ENCODE results near the gene RCAN1. TPM values are rescaled to one million over a fixed set of nuclear protein-coding genes. Genes with fewer than 3 reads are reported as not detected.
"Not testable (repeated sequence)": the region's sequence is repeated elsewhere in the genome, so short reads cannot be mapped to it uniquely, and the experiment has no call there.

Gene RCAN1
- total and polyA plus RNA-seq, 2 of the 8 experiments (the other 6 are each of a cell fraction or from before 2014, with no cell fraction given), result 1.7 to 6.4 TPM

GRCh38 chr21:34498623-34499022, 116.3 kb downstream of the RCAN1 start (continued):
- no peak for TF ChIP-seq JUND (IDR thresholded peaks at IDR 0.05; ENCODE audit: low read length)

- DNase-seq (ENCODE audit: low read depth in 1 of 2, low spot score in 2 of 2); H3K4ac ChIP-seq (replicated peaks; ENCODE audit: insufficient read length, low read depth, low read length); CTCF ChIA-PET (ENCODE audit: partially characterized antibody); H3K18ac ChIP-seq (ENCODE audit: extremely low read depth, low read length); H3K56ac ChIP-seq (replicated peaks; ENCODE audit: insufficient read length, low read depth, low read length); H2BK15ac ChIP-seq (ENCODE audit: low read length); H2BK5ac ChIP-seq (ENCODE audit: low read depth, low read length); H4K91ac ChIP-seq (replicated peaks; ENCODE audit: insufficient read length, low read length); H3K36me3 ChIP-seq (ENCODE audit: control insufficient read depth in 2 of 4, insufficient read depth in 4 of 4, low read length in 3 of 4); H2AFZ ChIP-seq (ENCODE audit: low read length); H3K9ac ChIP-seq (replicated peaks in 1 of 4; ENCODE audit: extremely low read depth in 1 of 4, low read depth in 3 of 4, low read length in 3 of 4); H3K23ac ChIP-seq (ENCODE audit: insufficient read length); H2BK120ac ChIP-seq (replicated peaks; ENCODE audit: low read depth, low read length); H3K9me3 ChIP-seq (ENCODE audit: insufficient read depth in 2 of 2, low read depth in 1 of 2, low read length in 1 of 2); H4K8ac ChIP-seq (ENCODE audit: extremely low read depth, insufficient read depth, low read length); H3K27ac ChIP-seq (ENCODE audit: low read depth, low read length); H3K4me2 ChIP-seq (ENCODE audit: insufficient read depth in 1 of 2, low read depth in 2 of 2, low read length in 2 of 2); H3K4me1 ChIP-seq (replicated peaks in 1 of 4; ENCODE audit: control insufficient read depth in 3 of 4, insufficient read depth in 4 of 4, low read length in 3 of 4); H4K20me1 ChIP-seq (replicated peaks in 1 of 2; ENCODE audit: control insufficient read depth in 1 of 2, insufficient read depth in 2 of 2, low read length in 2 of 2); H3K27me3 ChIP-seq (replicated peaks in 1 of 4; ENCODE audit: control insufficient read depth in 3 of 4, extremely low read depth in 1 of 4, insufficient read depth in 3 of 4, low read length in 3 of 4); H4K5ac ChIP-seq (ENCODE audit: insufficient read length, low read depth, low read length); H3K79me2 ChIP-seq (ENCODE audit: control insufficient read depth in 1 of 2, insufficient read depth in 2 of 2, low read length in 2 of 2); H2AK5ac ChIP-seq (ENCODE audit: low read depth, low read length); POLR2A ChIA-PET (ENCODE audit: partially characterized antibody); H2BK12ac ChIP-seq (ENCODE audit: low read depth, low read length); H3K4me3 ChIP-seq (ENCODE audit: extremely low read depth in 1 of 4, insufficient read depth in 2 of 4, low read depth in 3 of 4, low read length in 4 of 4); H3K79me1 ChIP-seq (ENCODE audit: low read depth, low read length); H3K14ac ChIP-seq (ENCODE audit: insufficient read length); H2BK20ac ChIP-seq (ENCODE audit: low read length); H3K23me2 ChIP-seq (ENCODE audit: low read depth, low read length): not testable (repeated sequence)
- peak; percentile 32 for FAIRE-seq
- no CpG with 5 or more reads among the region's 5 CpGs for WGBS, 2 experiments (ENCODE audit: extremely low coverage in 1 of 2, insufficient coverage in 1 of 2, insufficient read length in 1 of 2, insufficient replicate concordance in 2 of 2, low coverage in 1 of 2, low lambda C conversion rate in 2 of 2, missing lambda C conversion rate in 1 of 2)
These were observed 131.1 kb downstream of the RCAN1 start for GRCh38 chr21:34483854-34484253.

GRCh38 chr21:34483435-34483834, 131.5 kb downstream of the RCAN1 start:
- H3K27me3 ChIP-seq (replicated peaks in 1 of 4; ENCODE audit: control insufficient read depth in 3 of 4, extremely low read depth in 1 of 4, insufficient read depth in 3 of 4, low read length in 3 of 4); POLR2A ChIA-PET (ENCODE audit: partially characterized antibody); H3K56ac ChIP-seq (replicated peaks; ENCODE audit: insufficient read length, low read depth, low read length); H4K8ac ChIP-seq (ENCODE audit: extremely low read depth, insufficient read depth, low read length); H4K5ac ChIP-seq (ENCODE audit: insufficient read length, low read depth, low read length); H3K36me3 ChIP-seq (ENCODE audit: control insufficient read depth in 2 of 4, insufficient read depth in 4 of 4, low read length in 3 of 4); H4K20me1 ChIP-seq (replicated peaks in 1 of 2; ENCODE audit: control insufficient read depth in 1 of 2, insufficient read depth in 2 of 2, low read length in 2 of 2); H3K4me1 ChIP-seq (replicated peaks in 1 of 4; ENCODE audit: control insufficient read depth in 3 of 4, insufficient read depth in 4 of 4, low read length in 3 of 4); H3K4me2 ChIP-seq (ENCODE audit: insufficient read depth in 1 of 2, low read depth in 2 of 2, low read length in 2 of 2); H3K27ac ChIP-seq (ENCODE audit: low read depth, low read length); H2BK12ac ChIP-seq (ENCODE audit: low read depth, low read length); FAIRE-seq; H3K23ac ChIP-seq (ENCODE audit: insufficient read length); H4K91ac ChIP-seq (replicated peaks; ENCODE audit: insufficient read length, low read length); H3K9ac ChIP-seq (replicated peaks in 1 of 4; ENCODE audit: extremely low read depth in 1 of 4, low read depth in 3 of 4, low read length in 3 of 4); H2BK20ac ChIP-seq (ENCODE audit: low read length); H3K23me2 ChIP-seq (ENCODE audit: low read depth, low read length); H3K18ac ChIP-seq (ENCODE audit: extremely low read depth, low read length); H2BK120ac ChIP-seq (replicated peaks; ENCODE audit: low read depth, low read length); H2BK5ac ChIP-seq (ENCODE audit: low read depth, low read length); CTCF ChIA-PET (ENCODE audit: partially characterized antibody); DNase-seq (ENCODE audit: low read depth in 1 of 2, low spot score in 2 of 2); H3K79me2 ChIP-seq (ENCODE audit: control insufficient read depth in 1 of 2, insufficient read depth in 2 of 2, low read length in 2 of 2); H3K79me1 ChIP-seq (ENCODE audit: low read depth, low read length); H2AK5ac ChIP-seq (ENCODE audit: low read depth, low read length); H3K14ac ChIP-seq (ENCODE audit: insufficient read length); H3K4ac ChIP-seq (replicated peaks; ENCODE audit: insufficient read length, low read depth, low read length); H3K9me3 ChIP-seq (ENCODE audit: insufficient read depth in 2 of 2, low read depth in 1 of 2, low read length in 1 of 2); H2AFZ ChIP-seq (ENCODE audit: low read length); H2BK15ac ChIP-seq (ENCODE audit: low read length); H3K4me3 ChIP-seq (ENCODE audit: extremely low read depth in 1 of 4, insufficient read depth in 2 of 4, low read depth in 3 of 4, low read length in 4 of 4): not testable (repeated sequence)
- WGBS, 2 experiments (ENCODE audit: extremely low coverage in 1 of 2, insufficient coverage in 1 of 2, insufficient read length in 1 of 2, insufficient replicate concordance in 2 of 2, low coverage in 1 of 2, low lambda C conversion rate in 2 of 2, missing lambda C conversion rate in 1 of 2), result no CpG with 5 or more reads among the region's 3 CpGs
